Epithelial cell of prostate (primary cell): ENCODE measurements around the gene TUBB1.

Source experiments
- DNase-seq: peaks from one replicate; pipeline ENCODE4 v3.0.0-alpha.2; 2011; ENCODE audit warnings: low read depth, low spot score
- H3K27ac ChIP-seq: fragments of 450-650 bp; 2 replicates; pipeline ENCODE4 v1.5.1; 2017; ENCODE audit warnings: mild to moderate bottlenecking

TUBB1 gene

GRCh38 chr20:59016795-59017492, 2.3 kb upstream of the TUBB1 start:
- peak overlapping the region; percentile 26 for H3K27ac ChIP-seq
- no peak for DNase-seq

GRCh38 chr20:59017493-59018231, 1.6 kb upstream of the TUBB1 start:
- DNase-seq = no peak
- no peak overlapping the region for H3K27ac ChIP-seq

- DNase-seq = no peak
- no peak overlapping the region for H3K27ac ChIP-seq
Measured at GRCh38 chr20:59018817-59019216, 412 bp upstream of the TUBB1 start.

GRCh38 chr20:59020938-59021551, 1.8 kb downstream of the TUBB1 start:
- H3K27ac ChIP-seq = peak overlapping the region; percentile 43
- peak; percentile 27 for DNase-seq

- H3K27ac ChIP-seq = no peak overlapping the region
- no peak for DNase-seq
Measured at GRCh38 chr20:59022754-59023153, 3.5 kb downstream of the TUBB1 start.

GRCh38 chr20:59023616-59024015, 4.4 kb downstream of the TUBB1 start:
- DNase-seq = no peak
- H3K27ac ChIP-seq = no peak overlapping the region

- no peak overlapping the region for H3K27ac ChIP-seq
- no peak for DNase-seq
Measured at GRCh38 chr20:59024111-59024530, 4.9 kb downstream of the TUBB1 start.

GRCh38 chr20:59025086-59025485, 5.9 kb downstream of the TUBB1 start:
- no peak for DNase-seq
- H3K27ac ChIP-seq = no peak overlapping the region

GRCh38 chr20:59025511-59025910, 6.3 kb downstream of the TUBB1 start:
- DNase-seq = no peak
- no peak overlapping the region for H3K27ac ChIP-seq

- H3K27ac ChIP-seq = no peak overlapping the region
- DNase-seq = no peak
Measured at GRCh38 chr20:59026904-59027740, 7.9 kb downstream of the TUBB1 start.

- DNase-seq = no peak
- H3K27ac ChIP-seq = no peak overlapping the region
Measured at GRCh38 chr20:59027741-59028320, 8.6 kb downstream of the TUBB1 start.

GRCh38 chr20:59028812-59029211, 9.6 kb downstream of the TUBB1 start:
- no peak for DNase-seq
- peak overlapping the region; percentile 22 for H3K27ac ChIP-seq

GRCh38 chr20:59030911-59031563, 11.8 kb downstream of the TUBB1 start:
- H3K27ac ChIP-seq = peak overlapping the region; percentile 79
- no peak for DNase-seq

- H3K27ac ChIP-seq = peak overlapping the region; percentile 79
- DNase-seq = no peak
Measured at GRCh38 chr20:59031564-59032022, 12.4 kb downstream of the TUBB1 start.

GRCh38 chr20:59032023-59032712, 12.9 kb downstream of the TUBB1 start, which contains the start of gene ATP5F1E:
TSS of gene ATP5F1E (minus strand) at chr20:59032335. CDS start at chr20:59032251, 84 bp downstream.
- peak; percentile 69 for DNase-seq
- peak within 1 kb of the TSS; percentile 79 for H3K27ac ChIP-seq

GRCh38 chr20:59032713-59033059, 13.5 kb downstream of the TUBB1 start:
- peak overlapping the region; percentile 79 for H3K27ac ChIP-seq
- no peak for DNase-seq

- DNase-seq = no peak
- H3K27ac ChIP-seq = peak overlapping the region; percentile 79
Measured at GRCh38 chr20:59033093-59033492, 13.9 kb downstream of the TUBB1 start.

GRCh38 chr20:59033616-59034165, 14.5 kb downstream of the TUBB1 start:
- peak overlapping the region; percentile 79 for H3K27ac ChIP-seq
- DNase-seq = no peak

GRCh38 chr20:59035381-59035780, 16.2 kb downstream of the TUBB1 start:
- no peak for DNase-seq
- peak overlapping the region; percentile 3 for H3K27ac ChIP-seq
